SK-N-SH (cell line): ENCODE measurements around the gene KIF5C.

Source experiments
- CTCF ChIP-seq: fragments of 200-600 bp; sonication (generic); IDR thresholded peaks from 2 replicates; pipeline ENCODE4 v1.6.1; 2017; ENCODE audit warnings: antibody characterized with exemption, mild to moderate bottlenecking, moderate library complexity
- JUND ChIP-seq: IDR thresholded peaks from 2 replicates; pipeline ENCODE4 v1.4.0; 2012
- MEF2A ChIP-seq: IDR thresholded peaks from 2 replicates; pipeline ENCODE4 v1.4.0; 2012; ENCODE audit warnings: low read depth, borderline replicate concordance
- POLR2AphosphoS5 ChIP-seq: IDR thresholded peaks from 2 replicates; pipeline ENCODE4 v1.6.1; 2012; ENCODE audit warnings: low read depth, low read length

GRCh38 chr2:148984449-148984848, 109.4 kb downstream of the KIF5C start:
- TF ChIP-seq CTCF (no peak), POLR2AphosphoS5 (no peak), MEF2A (no peak), JUND (no peak)
